ENCODE data around the gene ARL5A. TPM values are rescaled to one million over a fixed set of nuclear protein-coding genes. Genes with fewer than 3 reads are reported as not detected.

The ARL5A gene
- total RNA-seq, 1 donor from 2014 or later, result 51.0 TPM

DNA sequence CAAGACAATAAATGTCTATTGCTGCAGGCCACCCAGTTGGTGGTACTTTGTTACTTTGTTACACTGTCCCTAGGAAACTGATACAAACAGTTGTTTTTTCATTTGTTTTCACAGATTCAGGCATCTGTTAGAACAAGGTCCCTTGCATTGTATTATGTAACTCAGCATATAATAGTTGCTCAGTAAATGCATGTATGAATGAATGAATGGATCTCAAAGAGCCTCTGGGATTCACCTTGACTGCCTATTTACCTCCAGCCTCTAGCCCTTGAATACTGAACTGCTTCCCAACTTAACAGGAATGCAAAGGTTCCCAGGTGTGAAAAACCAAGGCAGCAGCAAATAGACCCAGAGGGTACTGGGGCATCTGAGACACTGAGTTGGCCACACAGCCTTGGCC lies 66.5 kb downstream of the ARL5A start:
- H3K4me1 Mint-ChIP-seq, result peaks cover 48% of the 10 kb centered on the region
- H3K36me3 Mint-ChIP-seq (ENCODE audit: low read depth), result no peaks in the 10 kb centered on the region
- no peaks in the 10 kb centered on the region for H3K27me3 Mint-ChIP-seq
- POLR2A ChIA-PET, result interaction anchor here (1.6 kb wide), 1 partner anchor 13 kb away, joined by 6 read pairs; no protein-coding TSS in a partner anchor
- H3K4me3 Mint-ChIP-seq, result no peak overlapping the region
- H3K27ac Mint-ChIP-seq, result no peak overlapping the region
- TF ChIP-seq, protein P1, sequence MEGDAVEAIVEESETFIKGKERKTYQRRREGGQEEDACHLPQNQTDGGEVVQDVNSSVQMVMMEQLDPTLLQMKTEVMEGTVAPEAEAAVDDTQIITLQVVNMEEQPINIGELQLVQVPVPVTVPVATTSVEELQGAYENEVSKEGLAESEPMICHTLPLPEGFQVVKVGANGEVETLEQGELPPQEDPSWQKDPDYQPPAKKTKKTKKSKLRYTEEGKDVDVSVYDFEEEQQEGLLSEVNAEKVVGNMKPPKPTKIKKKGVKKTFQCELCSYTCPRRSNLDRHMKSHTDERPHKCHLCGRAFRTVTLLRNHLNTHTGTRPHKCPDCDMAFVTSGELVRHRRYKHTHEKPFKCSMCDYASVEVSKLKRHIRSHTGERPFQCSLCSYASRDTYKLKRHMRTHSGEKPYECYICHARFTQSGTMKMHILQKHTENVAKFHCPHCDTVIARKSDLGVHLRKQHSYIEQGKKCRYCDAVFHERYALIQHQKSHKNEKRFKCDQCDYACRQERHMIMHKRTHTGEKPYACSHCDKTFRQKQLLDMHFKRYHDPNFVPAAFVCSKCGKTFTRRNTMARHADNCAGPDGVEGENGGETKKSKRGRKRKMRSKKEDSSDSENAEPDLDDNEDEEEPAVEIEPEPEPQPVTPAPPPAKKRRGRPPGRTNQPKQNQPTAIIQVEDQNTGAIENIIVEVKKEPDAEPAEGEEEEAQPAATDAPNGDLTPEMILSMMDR (IDR thresholded peaks at IDR 0.05), result no peak
- intact Hi-C loops (cut with micrococcal nuclease), result no loop called here
- DNase-seq, result no peak
- ATAC-seq (ENCODE audit: low read depth), result no peak
- no peaks in the 10 kb centered on the region for H3K9me3 Mint-ChIP-seq
- CTCF ChIA-PET, result no interaction called here

DNA sequence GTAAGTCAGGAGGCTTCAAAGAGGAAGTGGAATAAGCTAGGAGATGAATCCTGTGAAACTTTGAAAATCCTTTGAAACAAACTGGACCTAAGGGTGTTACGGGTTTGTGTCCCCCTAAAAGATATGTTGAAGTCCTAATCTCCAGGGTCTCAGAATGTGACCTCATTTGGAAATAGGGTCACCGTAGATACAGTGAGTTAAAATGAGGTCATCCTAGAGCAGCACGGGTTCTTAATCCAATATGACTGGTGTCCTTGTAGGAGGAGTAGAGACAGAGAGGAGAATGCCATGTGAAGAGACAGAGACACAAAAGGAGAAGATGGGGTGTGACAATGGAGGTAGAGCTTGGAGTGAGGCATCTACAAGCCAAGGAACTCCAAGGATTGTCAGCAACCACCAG lies 67.0 kb downstream of the ARL5A start:
- CTCF ChIA-PET, result no interaction called here
- Mint-ChIP-seq H3K4me1 (peaks cover 43% of the 10 kb centered on the region), H3K27ac (peak overlapping the region; percentile 0)

DNA sequence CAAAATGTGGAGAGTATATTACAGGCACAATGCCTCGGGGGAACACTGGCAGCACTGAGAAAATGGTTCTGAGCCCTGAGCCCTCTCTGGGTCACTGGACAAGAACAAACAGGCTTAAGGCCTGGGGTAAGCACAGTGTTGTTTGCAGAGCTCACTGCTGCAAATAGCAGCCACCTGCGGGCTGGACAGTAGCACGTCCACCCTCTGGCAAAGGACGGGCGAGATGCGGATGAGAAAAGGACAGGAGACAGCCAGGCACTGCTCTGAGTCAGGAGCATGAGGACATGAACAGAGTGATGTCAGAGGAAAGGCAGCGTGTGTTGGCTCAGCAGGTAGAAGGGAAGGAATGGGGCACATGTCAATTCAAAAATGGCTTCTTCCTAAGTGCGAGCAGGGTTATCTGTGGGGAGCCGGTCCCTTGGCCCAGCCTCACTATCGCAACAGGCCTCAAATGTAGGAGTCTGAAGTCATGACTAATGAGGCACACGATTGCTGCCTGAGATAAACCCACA lies 68.0 kb downstream of the ARL5A start:
- TF ChIP-seq, protein P1 (IDR thresholded peaks at IDR 0.05), result no peak
- POLR2A ChIA-PET, result no interaction called here
- no peaks in the 10 kb centered on the region for H3K27me3 Mint-ChIP-seq

More for the DNA sequence above, 67.0 kb downstream of the ARL5A start:
- Mint-ChIP-seq H3K9me3 (no peaks in the 10 kb centered on the region), H3K36me3 (ENCODE audit: low read depth) (no peaks in the 10 kb centered on the region), H3K4me3 (no peak overlapping the region), H3K27me3 (no peaks in the 10 kb centered on the region)
- intact Hi-C loops (cut with micrococcal nuclease), result no loop called here
- no peak for DNase-seq
- ATAC-seq (ENCODE audit: low read depth), result no peak
- TF ChIP-seq, protein P1 (IDR thresholded peaks at IDR 0.05), result no peak
- POLR2A ChIA-PET, result no interaction called here

DNA sequence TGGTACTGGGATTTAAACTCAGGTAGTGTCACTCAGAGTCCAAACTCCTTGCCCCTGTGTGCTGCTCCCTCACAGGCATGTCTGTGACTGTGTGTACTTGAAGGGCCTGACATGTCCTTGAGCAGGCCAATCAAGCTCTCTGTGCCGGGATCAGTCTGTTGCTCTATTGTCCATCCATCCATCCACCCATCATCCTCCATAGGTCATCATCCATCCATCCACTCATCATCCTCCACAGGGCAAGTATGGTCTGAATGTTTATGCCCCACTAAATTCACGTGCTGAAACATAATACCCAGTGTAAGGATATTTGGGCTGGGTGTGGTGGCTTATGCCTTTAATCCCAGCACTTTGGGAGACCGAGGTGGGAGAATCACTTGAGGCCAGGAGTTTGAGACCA lies 69.5 kb downstream of the ARL5A start:
- H3K27ac Mint-ChIP-seq, result no peak overlapping the region
- intact Hi-C loops (cut with micrococcal nuclease), result no loop called here
- no peak for ATAC-seq (ENCODE audit: low read depth)
- no peaks in the 10 kb centered on the region for H3K27me3 Mint-ChIP-seq
- no peaks in the 10 kb centered on the region for H3K9me3 Mint-ChIP-seq
- CTCF ChIA-PET, result no interaction called here
- POLR2A ChIA-PET, result no interaction called here
- TF ChIP-seq, protein P1 (IDR thresholded peaks at IDR 0.05), result no peak
- H3K4me1 Mint-ChIP-seq, result peaks cover 19% of the 10 kb centered on the region
- no peak for DNase-seq
- H3K4me3 Mint-ChIP-seq, result no peak overlapping the region
- H3K36me3 Mint-ChIP-seq (ENCODE audit: low read depth), result no peaks in the 10 kb centered on the region

More for the DNA sequence above, 68.0 kb downstream of the ARL5A start:
- ATAC-seq (ENCODE audit: low read depth) (no peak), DNase-seq (no peak)
- no peak overlapping the region for H3K4me3 Mint-ChIP-seq
- no peaks in the 10 kb centered on the region for H3K36me3 Mint-ChIP-seq (ENCODE audit: low read depth)
- peaks cover 33% of the 10 kb centered on the region for H3K4me1 Mint-ChIP-seq
- no peak overlapping the region for H3K27ac Mint-ChIP-seq
- H3K9me3 Mint-ChIP-seq, result no peaks in the 10 kb centered on the region
- CTCF ChIA-PET, result no interaction called here
- intact Hi-C loops (cut with micrococcal nuclease), result no loop called here

DNA sequence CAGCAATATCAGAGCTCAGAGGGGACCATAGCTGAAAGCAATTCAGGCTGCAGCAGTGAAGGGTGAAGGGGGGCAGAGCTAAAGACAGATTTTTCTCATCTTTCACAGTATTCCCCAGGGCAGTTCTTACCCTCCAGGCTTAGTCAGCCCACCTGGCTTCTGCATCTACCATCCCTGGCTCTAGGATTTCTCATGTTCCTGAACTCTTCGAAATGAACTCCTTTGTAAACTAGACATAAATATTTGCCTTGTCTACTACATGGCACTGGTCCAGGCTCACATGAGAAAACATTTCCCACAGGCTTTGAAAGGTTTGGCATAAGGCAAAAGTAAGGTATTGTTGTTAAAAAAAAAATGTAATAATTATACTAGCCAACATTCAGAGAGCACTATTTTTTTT lies 70.4 kb downstream of the ARL5A start:
- no peak for DNase-seq
- Mint-ChIP-seq H3K9me3 (no peaks in the 10 kb centered on the region), H3K27ac (no peak overlapping the region), H3K27me3 (no peaks in the 10 kb centered on the region), H3K4me1 (peaks cover 10% of the 10 kb centered on the region), H3K36me3 (ENCODE audit: low read depth) (no peaks in the 10 kb centered on the region), H3K4me3 (no peak overlapping the region)
- ChIA-PET CTCF (no interaction called here), POLR2A (no interaction called here)
- ATAC-seq (ENCODE audit: low read depth), result peak; percentile 14
- TF ChIP-seq, protein P1 (IDR thresholded peaks at IDR 0.05), result no peak
- intact Hi-C loops (cut with micrococcal nuclease), result no loop called here
